PC-9 (cell line): Measurements from ENCODE around the gene AP2B1. TPM values are rescaled to one million over a fixed set of nuclear protein-coding genes. Genes with fewer than 3 reads are reported as not detected.

Experiments
- BruUV-seq: library from RNA; stranded (reverse); fragments of 400-500 nt; replicated peaks from 2 replicates; lab custom pipeline; 2021; lab: Mats Ljungman, UMichigan
- CTCF ChIA-PET: fragments of 300-600 bp; sonication (Branson Sonifier 250); formaldehyde crosslinking; loops from one replicate; lab custom pipeline; 2022; ENCODE audit warnings: antibody characterized with exemption; lab: Charles Lee
- POLR2A ChIA-PET: fragments of 300-600 bp; sonication (Branson Sonifier 250); formaldehyde crosslinking; loops from one replicate; lab custom pipeline; 2022; ENCODE audit warnings: antibody characterized with exemption; ENCODE audit not compliant: unreplicated experiment; lab: Charles Lee
- DNase-seq, 2 experiments: peaks; one replicate each; pipeline versions ENCODE4 v3.0.0 to v3.0.0-alpha.2; 2015 to 2022; ENCODE audit warnings: mixed read lengths in 1 of 2
- H2AFZ ChIP-seq: fragments of 200-600 bp; sonication (generic); 2 replicates; pipeline ENCODE4 v1.8.1; 2017; ENCODE audit warnings: antibody characterized with exemption
- H3F3A ChIP-seq: fragments of 200-600 bp; sonication (generic); 2 replicates; pipeline ENCODE4 v1.8.1; 2017; ENCODE audit warnings: antibody characterized with exemption, mild to moderate bottlenecking, low read depth; ENCODE audit not compliant: insufficient read depth
- H3K27ac ChIP-seq: fragments of 200-600 bp; sonication (generic); 2 replicates; pipeline ENCODE4 v1.6.1; 2016; ENCODE audit warnings: mixed run types
- H3K27me3 ChIP-seq: fragments of 200-600 bp; sonication (generic); 2 replicates; pipeline ENCODE4 v1.6.1; 2016; ENCODE audit warnings: low read depth, mixed run types; ENCODE audit not compliant: insufficient read depth
- H3K36me3 ChIP-seq: fragments of 200-600 bp; sonication (generic); 2 replicates; pipeline ENCODE4 v1.6.1; 2016; ENCODE audit warnings: low read depth, mixed run types
- H3K4me1 ChIP-seq: fragments of 200-600 bp; sonication (generic); replicated peaks from 2 replicates; pipeline ENCODE4 v1.6.1; 2016; ENCODE audit warnings: mixed run types; ENCODE audit not compliant: insufficient read depth
- H3K4me2 ChIP-seq: fragments of 200-600 bp; sonication (generic); 2 replicates; pipeline ENCODE4 v1.6.1; 2017; ENCODE audit warnings: mixed run types
- H3K4me3 ChIP-seq: fragments of 200-600 bp; sonication (generic); 2 replicates; pipeline ENCODE4 v1.6.1; 2016; ENCODE audit warnings: mixed run types
- H3K79me2 ChIP-seq: fragments of 200-600 bp; sonication (generic); 2 replicates; pipeline ENCODE4 v1.6.1; 2017; ENCODE audit warnings: low read depth, mixed run types
- H3K9me2 ChIP-seq: fragments of 200-600 bp; sonication (generic); 2 replicates; pipeline ENCODE4 v1.8.1; 2017; ENCODE audit warnings: mild to moderate bottlenecking; ENCODE audit not compliant: insufficient read depth
- H3K9me3 ChIP-seq: fragments of 200-600 bp; sonication (generic); 2 replicates; pipeline ENCODE4 v1.8.1; 2016; ENCODE audit warnings: low read depth; ENCODE audit not compliant: insufficient read depth
- H4K20me1 ChIP-seq: fragments of 200-600 bp; sonication (generic); 2 replicates; pipeline ENCODE4 v1.8.1; 2017; ENCODE audit not compliant: insufficient read depth
- EZH2 ChIP-seq: fragments of 200-600 bp; sonication (generic); IDR thresholded peaks from 2 replicates; pipeline ENCODE4 v1.8.0; 2017; ENCODE audit warnings: antibody characterized with exemption, low read depth
- intact Hi-C: fragments of 100-400 bp; cut with micrococcal nuclease; formaldehyde crosslinking; loops from one replicate; pipeline ENCODE4 v1.10.0; 2022; ENCODE audit not compliant: unreplicated experiment
- total RNA-seq: library from RNA; stranded (reverse); gene quantifications from 2 replicates; pipeline ENCODE4 v1.2.3, GENCODE V29; 2021
- TF ChIP-seq, protein P1 (sequence below): fragments of 200-600 bp; sonication (generic); conservative IDR thresholded peaks from 2 replicates; pipeline ENCODE4 v1.6.1; 2017; ENCODE audit warnings: mixed run types, antibody characterized with exemption, mild to moderate bottlenecking, moderate library complexity

The AP2B1 gene
- total RNA-seq, 1 experiment from 2014 or later = 186 TPM

DNA sequence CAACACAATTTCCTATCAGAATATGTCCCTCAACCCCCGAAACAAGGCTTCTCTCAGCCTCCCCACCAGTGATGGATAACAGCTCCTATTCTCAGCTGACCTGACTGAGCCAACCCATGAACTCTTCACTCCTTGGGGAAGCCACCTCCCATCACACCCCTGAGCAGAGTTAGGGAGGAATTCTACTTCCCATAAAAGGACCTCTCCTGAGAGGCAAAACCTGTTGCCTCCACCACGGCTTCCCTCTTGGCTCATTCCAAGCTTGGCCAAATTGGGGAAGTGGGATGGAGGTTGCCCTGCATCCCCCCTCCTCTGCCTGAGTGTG, 138.6 kb downstream of the AP2B1 start:
- Histone ChIP-seq H2AFZ (no peak overlapping the region), H3K79me2 (no peaks in the 10 kb centered on the region), H3K4me1 (peaks cover 14% of the 10 kb centered on the region), H3K4me3 (no peak overlapping the region), H4K20me1 (peaks cover 7% of the 10 kb centered on the region), H3F3A (no peaks in the 10 kb centered on the region), H3K4me2 (no peak overlapping the region), H3K9me3 (no peaks in the 10 kb centered on the region), H3K36me3 (no peaks in the 10 kb centered on the region; the same call in 1 of the 2 replicates), H3K9me2 (no peaks in the 10 kb centered on the region), H3K27ac (no peak overlapping the region), H3K27me3 (no peaks in the 10 kb centered on the region)
- no TSS peak for BruUV-seq
- TF ChIP-seq EZH2 = no peak
- TF ChIP-seq, protein P1, sequence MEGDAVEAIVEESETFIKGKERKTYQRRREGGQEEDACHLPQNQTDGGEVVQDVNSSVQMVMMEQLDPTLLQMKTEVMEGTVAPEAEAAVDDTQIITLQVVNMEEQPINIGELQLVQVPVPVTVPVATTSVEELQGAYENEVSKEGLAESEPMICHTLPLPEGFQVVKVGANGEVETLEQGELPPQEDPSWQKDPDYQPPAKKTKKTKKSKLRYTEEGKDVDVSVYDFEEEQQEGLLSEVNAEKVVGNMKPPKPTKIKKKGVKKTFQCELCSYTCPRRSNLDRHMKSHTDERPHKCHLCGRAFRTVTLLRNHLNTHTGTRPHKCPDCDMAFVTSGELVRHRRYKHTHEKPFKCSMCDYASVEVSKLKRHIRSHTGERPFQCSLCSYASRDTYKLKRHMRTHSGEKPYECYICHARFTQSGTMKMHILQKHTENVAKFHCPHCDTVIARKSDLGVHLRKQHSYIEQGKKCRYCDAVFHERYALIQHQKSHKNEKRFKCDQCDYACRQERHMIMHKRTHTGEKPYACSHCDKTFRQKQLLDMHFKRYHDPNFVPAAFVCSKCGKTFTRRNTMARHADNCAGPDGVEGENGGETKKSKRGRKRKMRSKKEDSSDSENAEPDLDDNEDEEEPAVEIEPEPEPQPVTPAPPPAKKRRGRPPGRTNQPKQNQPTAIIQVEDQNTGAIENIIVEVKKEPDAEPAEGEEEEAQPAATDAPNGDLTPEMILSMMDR = no peak
- ChIA-PET POLR2A (no interaction called here), CTCF (no interaction called here)
- DNase-seq = no peak
- intact Hi-C loops = no loop called here

DNA sequence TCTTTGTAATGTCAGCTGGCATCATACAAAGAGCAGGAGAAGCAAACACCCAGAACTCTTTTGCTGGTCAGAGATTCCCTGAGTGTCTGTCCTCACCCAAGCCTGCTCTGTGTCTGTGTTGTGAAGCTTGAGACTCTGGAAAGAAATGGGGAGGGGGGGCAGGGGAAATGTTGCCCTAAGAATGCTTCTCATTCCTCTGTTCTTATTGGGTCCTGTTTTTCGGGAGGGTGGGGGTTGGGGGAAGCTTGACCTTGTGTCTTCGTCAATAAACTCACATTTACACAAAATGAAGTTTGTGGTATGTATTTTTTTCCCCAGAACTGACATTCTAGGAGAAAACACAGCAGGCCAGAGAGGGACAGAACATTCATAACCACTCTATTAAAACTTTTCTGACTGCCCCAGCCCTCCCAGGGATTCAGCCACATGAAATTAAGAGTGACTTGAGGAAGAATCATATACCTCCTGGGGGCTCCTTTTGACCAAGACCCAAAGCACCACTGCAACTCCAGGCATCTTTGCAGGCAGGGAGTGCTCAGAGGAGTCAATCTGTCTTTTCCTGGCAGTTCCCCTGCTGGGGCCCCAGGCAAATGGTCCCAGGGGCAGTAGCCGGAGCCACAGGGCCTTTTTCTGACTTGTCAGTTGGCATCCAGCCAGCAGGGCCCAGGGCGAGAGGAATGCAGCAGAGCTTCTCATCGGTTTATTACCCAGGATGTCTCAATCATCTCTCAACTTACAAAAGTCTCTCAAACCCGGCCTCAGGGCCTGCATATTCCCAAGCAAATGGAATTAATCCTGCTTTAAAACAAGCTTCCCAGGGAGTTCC, 139.2 kb downstream of the AP2B1 start:
- ChIA-PET POLR2A (no interaction called here), CTCF (interaction anchor here (0.5 kb wide), 1 partner anchor 70 kb away, joined by 3 read pairs; no protein-coding TSS in a partner anchor)
- no peaks in the 10 kb centered on the region for H3K79me2 ChIP-seq
- H3K9me3 ChIP-seq = no peaks in the 10 kb centered on the region
- H3K27me3 ChIP-seq = no peaks in the 10 kb centered on the region
- intact Hi-C loops = no loop called here
- peaks cover 7% of the 10 kb centered on the region for H4K20me1 ChIP-seq
- no peak overlapping the region for H3K4me2 ChIP-seq
- no peaks in the 10 kb centered on the region for H3F3A ChIP-seq
- H3K4me1 ChIP-seq = peaks cover 14% of the 10 kb centered on the region
- no peak overlapping the region for H3K4me3 ChIP-seq
- H2AFZ ChIP-seq = no peak overlapping the region
- H3K9me2 ChIP-seq = no peaks in the 10 kb centered on the region
- no peak overlapping the region for H3K27ac ChIP-seq
- H3K36me3 ChIP-seq = no peaks in the 10 kb centered on the region; the same call in 1 of the 2 replicates
- TF ChIP-seq EZH2 = no peak
- TF ChIP-seq, protein P1 = no peak
- DNase-seq = peak; percentile 74 to 78
- BruUV-seq = no TSS peak

DNA sequence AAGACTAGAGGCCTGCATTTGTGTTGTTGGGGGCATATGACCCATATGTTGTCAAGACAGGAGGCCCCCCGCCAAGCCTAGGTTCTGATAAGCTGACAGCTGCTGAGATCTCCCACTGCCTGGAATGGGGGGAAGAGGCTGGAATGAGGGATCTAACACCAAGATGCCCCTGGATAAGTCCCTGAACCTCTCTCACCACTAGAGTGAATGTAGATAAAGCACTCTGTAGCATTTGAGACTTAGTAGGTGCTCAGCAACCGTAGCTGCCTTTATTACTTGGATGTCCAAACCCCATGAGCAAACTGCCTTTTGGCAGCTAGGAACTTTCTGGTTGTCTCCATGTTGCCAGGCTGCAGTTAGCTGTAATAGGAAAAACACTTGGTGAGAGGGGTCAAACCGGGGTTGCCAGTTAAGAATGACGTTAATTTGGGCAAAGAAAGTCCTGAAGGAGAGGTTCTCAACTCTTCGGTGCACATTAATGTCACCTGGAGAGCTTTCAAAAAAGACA, 139.9 kb downstream of the AP2B1 start:
- intact Hi-C loops = no loop called here
- Histone ChIP-seq H3K4me1 (peaks cover 14% of the 10 kb centered on the region), H2AFZ (no peak overlapping the region), H3F3A (no peaks in the 10 kb centered on the region), H3K9me2 (no peaks in the 10 kb centered on the region), H3K27me3 (no peaks in the 10 kb centered on the region), H3K27ac (no peak overlapping the region), H3K4me2 (no peak overlapping the region), H3K79me2 (no peaks in the 10 kb centered on the region), H3K9me3 (no peaks in the 10 kb centered on the region), H3K4me3 (no peak overlapping the region), H3K36me3 (no peaks in the 10 kb centered on the region; the same call in 1 of the 2 replicates), H4K20me1 (peaks cover 7% of the 10 kb centered on the region)
- BruUV-seq = no TSS peak
- ChIA-PET CTCF (no interaction called here), POLR2A (no interaction called here)
- DNase-seq = no peak
- no peak for TF ChIP-seq EZH2
- TF ChIP-seq, protein P1 = no peak
